ENCODE data around the gene HFE. TPM values are rescaled to one million over a fixed set of nuclear protein-coding genes. Genes with fewer than 3 reads are reported as not detected.

Gene HFE
- total and polyA plus RNA-seq, 2 of the 13 experiments (the other 11 are each of a cell fraction or from before 2014, with no cell fraction given) = 3.7 to 6.3 TPM

DNA sequence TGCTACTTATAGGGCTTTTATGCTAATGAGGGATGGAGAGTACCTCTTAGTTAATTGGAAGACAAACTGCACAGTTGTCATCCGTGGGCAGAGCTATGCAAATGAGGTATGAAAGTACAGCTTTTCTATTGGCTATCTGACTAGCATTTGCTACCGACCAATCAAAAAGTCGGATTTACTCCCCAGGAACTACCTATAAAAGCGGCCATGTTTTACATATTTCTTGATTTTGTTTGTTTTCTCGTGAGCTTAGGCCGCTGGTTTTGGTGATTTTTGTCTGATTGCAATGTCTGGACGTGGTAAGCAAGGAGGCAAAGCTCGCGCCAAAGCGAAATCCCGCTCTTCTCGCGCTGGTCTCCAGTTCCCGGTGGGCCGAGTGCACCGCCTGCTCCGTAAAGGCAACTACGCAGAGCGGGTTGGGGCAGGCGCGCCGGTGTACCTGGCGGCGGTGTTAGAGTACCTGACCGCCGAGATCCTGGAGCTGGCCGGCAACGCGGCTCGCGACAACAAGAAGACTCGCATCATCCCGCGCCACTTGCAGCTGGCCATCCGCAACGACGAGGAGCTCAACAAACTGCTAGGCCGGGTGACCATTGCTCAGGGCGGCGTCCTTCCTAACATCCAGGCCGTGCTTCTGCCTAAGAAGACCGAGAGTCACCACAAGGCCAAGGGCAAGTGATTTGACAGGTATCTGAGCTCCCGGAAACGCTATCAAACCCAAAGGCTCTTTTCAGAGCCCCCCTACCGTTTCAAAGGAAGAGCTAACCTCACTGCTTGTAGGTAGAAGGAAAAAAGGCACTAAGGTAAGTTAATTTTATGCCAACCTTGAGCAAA lies 36.9 kb downstream of the HFE start (continued):
- TF ChIP-seq, protein P1, sequence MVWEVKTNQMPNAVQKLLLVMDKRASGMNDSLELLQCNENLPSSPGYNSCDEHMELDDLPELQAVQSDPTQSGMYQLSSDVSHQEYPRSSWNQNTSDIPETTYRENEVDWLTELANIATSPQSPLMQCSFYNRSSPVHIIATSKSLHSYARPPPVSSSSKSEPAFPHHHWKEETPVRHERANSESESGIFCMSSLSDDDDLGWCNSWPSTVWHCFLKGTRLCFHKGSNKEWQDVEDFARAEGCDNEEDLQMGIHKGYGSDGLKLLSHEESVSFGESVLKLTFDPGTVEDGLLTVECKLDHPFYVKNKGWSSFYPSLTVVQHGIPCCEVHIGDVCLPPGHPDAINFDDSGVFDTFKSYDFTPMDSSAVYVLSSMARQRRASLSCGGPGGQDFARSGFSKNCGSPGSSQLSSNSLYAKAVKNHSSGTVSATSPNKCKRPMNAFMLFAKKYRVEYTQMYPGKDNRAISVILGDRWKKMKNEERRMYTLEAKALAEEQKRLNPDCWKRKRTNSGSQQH (CRISPR knock-in tag; IDR thresholded peaks at IDR 0.05; ENCODE audit: low read depth) = no peak; the same call in 1 of the 2 replicates
- TF ChIP-seq ZNF337 (CRISPR knock-in tag; IDR thresholded peaks at IDR 0.05; ENCODE audit: borderline replicate concordance, low read depth) = no peak; the same call in 1 of the 2 replicates
- TF ChIP-seq ZIK1 (CRISPR knock-in tag; IDR thresholded peaks at IDR 0.05; ENCODE audit: borderline replicate concordance, low read depth) = 0 out of 2 replicates have a peak, but pooled peaks have one; percentile 46
- no peak for TF ChIP-seq HNRNPUL1 (IDR thresholded peaks at IDR 0.05; ENCODE audit: low read depth, low read length)
- TF ChIP-seq ZNF253 (CRISPR knock-in tag; IDR thresholded peaks at IDR 0.05; ENCODE audit: borderline replicate concordance) = peak; percentile 61; the same call in 1 of the 2 replicates
- TF ChIP-seq, protein P2, sequence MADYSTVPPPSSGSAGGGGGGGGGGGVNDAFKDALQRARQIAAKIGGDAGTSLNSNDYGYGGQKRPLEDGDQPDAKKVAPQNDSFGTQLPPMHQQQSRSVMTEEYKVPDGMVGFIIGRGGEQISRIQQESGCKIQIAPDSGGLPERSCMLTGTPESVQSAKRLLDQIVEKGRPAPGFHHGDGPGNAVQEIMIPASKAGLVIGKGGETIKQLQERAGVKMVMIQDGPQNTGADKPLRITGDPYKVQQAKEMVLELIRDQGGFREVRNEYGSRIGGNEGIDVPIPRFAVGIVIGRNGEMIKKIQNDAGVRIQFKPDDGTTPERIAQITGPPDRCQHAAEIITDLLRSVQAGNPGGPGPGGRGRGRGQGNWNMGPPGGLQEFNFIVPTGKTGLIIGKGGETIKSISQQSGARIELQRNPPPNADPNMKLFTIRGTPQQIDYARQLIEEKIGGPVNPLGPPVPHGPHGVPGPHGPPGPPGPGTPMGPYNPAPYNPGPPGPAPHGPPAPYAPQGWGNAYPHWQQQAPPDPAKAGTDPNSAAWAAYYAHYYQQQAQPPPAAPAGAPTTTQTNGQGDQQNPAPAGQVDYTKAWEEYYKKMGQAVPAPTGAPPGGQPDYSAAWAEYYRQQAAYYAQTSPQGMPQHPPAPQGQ (CRISPR knock-in tag; IDR thresholded peaks at IDR 0.05; ENCODE audit: borderline replicate concordance) = 0 out of 2 replicates have a peak, but pooled peaks have one; percentile 52
- peak; percentile 85 for TF ChIP-seq ZNF354B (CRISPR knock-in tag; IDR thresholded peaks at IDR 0.05)
- TF ChIP-seq IRF1 (CRISPR knock-in tag; IDR thresholded peaks at IDR 0.05; ENCODE audit: low read depth) = 0 out of 2 replicates have a peak, but pooled peaks have one; percentile 24
- no peak for TF ChIP-seq MIER2 (CRISPR knock-in tag; IDR thresholded peaks at IDR 0.05)
- TF ChIP-seq SKIL (CRISPR knock-in tag; IDR thresholded peaks at IDR 0.05; ENCODE audit: borderline replicate concordance) = peak; percentile 65
- TF ChIP-seq MAFG (CRISPR knock-in tag; IDR thresholded peaks at IDR 0.05) = no peak
- TF ChIP-seq ZNF569 (CRISPR knock-in tag; IDR thresholded peaks at IDR 0.05; ENCODE audit: borderline replicate concordance) = no peak
- peak; percentile 54; the same call in 1 of the 2 replicates for TF ChIP-seq ZSCAN9 (CRISPR knock-in tag; IDR thresholded peaks at IDR 0.05; ENCODE audit: borderline replicate concordance)
- TF ChIP-seq, protein P3, sequence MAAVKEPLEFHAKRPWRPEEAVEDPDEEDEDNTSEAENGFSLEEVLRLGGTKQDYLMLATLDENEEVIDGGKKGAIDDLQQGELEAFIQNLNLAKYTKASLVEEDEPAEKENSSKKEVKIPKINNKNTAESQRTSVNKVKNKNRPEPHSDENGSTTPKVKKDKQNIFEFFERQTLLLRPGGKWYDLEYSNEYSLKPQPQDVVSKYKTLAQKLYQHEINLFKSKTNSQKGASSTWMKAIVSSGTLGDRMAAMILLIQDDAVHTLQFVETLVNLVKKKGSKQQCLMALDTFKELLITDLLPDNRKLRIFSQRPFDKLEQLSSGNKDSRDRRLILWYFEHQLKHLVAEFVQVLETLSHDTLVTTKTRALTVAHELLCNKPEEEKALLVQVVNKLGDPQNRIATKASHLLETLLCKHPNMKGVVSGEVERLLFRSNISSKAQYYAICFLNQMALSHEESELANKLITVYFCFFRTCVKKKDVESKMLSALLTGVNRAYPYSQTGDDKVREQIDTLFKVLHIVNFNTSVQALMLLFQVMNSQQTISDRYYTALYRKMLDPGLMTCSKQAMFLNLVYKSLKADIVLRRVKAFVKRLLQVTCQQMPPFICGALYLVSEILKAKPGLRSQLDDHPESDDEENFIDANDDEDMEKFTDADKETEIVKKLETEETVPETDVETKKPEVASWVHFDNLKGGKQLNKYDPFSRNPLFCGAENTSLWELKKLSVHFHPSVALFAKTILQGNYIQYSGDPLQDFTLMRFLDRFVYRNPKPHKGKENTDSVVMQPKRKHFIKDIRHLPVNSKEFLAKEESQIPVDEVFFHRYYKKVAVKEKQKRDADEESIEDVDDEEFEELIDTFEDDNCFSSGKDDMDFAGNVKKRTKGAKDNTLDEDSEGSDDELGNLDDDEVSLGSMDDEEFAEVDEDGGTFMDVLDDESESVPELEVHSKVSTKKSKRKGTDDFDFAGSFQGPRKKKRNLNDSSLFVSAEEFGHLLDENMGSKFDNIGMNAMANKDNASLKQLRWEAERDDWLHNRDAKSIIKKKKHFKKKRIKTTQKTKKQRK (IDR thresholded peaks at IDR 0.05; ENCODE audit: low read length) = no peak
- no peak for TF ChIP-seq SUZ12 (IDR thresholded peaks at IDR 0.05; ENCODE audit: low read depth, low read length)
- no peak for TF ChIP-seq ATAD3A (CRISPR knock-in tag; IDR thresholded peaks at IDR 0.05)
- no peak for TF ChIP-seq TCF7 (IDR thresholded peaks at IDR 0.05; ENCODE audit: low read depth)
- TF ChIP-seq FOXK2 (IDR thresholded peaks at IDR 0.05) = no peak
- TF ChIP-seq ZNF24 (IDR thresholded peaks at IDR 0.05) = no peak
